Posterior cingulate gyrus (tissue), 11 donors: ENCODE results near the gene JPH3.
A peak's percentile ranks its signal among the peaks of the same experiment; 100 is the strongest.
"Not testable (repeated sequence)": the region's sequence is repeated elsewhere in the genome, so short reads cannot be mapped to it uniquely, and the experiment has no call there.

Experiments used
- DNase-seq, 10 donors: peaks; one replicate each; pipeline versions ENCODE4 v3.0.0 to v3.0.0-alpha.2; 2020 to 2021; ENCODE audit warnings: mixed read lengths in 3 of 10
- intact Hi-C: fragments of 100-400 bp; cut with DNase I; formaldehyde crosslinking; loops from one replicate; pipeline ENCODE4 v1.15.1; 2023

Gene JPH3

GRCh38 chr16:87725596-87726235, 123.4 kb downstream of the JPH3 start:
- DNase-seq: peak in 3 of 10 donors; percentile 6 to 91 (median 70)
- intact Hi-C loops: no loop called here

- peak in 1 of 10 donors; percentile 42 for DNase-seq
- intact Hi-C loops: not testable (repeated sequence)
Observed at GRCh38 chr16:87726577-87726976, 124.3 kb downstream of the JPH3 start.

DNA sequence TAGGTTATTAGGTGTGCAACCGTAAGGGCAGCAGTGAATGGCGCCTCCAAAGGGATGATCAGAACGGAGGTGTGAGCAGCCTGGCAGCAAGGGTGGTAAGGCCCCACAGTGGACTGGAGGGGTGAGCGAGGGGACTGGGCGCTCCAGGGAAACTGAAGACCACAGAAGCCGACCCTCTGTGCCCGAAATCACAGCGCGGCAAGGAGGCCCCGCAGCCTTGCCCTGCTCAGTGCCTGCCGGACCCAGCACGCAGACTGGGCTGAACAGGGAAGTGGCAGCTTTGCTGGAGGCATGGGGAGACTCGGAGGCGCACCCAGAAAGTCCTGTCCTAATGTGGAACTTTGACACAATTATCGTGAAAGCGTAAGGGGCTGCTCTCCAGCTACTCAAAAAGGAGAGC, 125.0 kb downstream of the JPH3 start:
- intact Hi-C loops: no loop called here

DNA sequence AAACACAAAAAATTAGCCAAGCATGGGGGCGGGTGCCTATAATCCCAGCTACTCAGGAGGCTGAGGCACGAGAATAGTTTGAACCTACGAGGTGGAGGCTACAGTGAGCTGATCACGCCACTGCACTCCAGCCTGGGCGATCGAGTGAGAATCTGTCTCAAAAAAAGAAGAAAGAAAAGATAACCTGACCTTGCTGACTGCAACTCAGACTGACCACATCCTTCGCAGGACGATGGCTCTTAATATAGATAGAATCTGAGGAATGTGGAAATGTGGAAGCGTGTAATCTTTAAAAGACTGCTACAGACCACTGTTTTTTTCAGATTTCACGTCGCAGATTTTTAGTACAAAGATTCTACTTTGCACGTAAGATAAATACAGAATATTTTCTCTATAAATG, 125.7 kb downstream of the JPH3 start:
- no peak for DNase-seq
- intact Hi-C loops: no loop called here

More for the DNA sequence above, 125.0 kb downstream of the JPH3 start:
- DNase-seq: no peak

- intact Hi-C loops: no loop called here
Observed at GRCh38 chr16:87729266-87729954, 127.1 kb downstream of the JPH3 start.

GRCh38 chr16:87731607-87732006, 129.3 kb downstream of the JPH3 start:
- intact Hi-C loops: no loop called here
- no peak for DNase-seq

More at GRCh38 chr16:87729266-87729954, 127.1 kb downstream of the JPH3 start:
- DNase-seq: no peak

GRCh38 chr16:87733190-87733589, 130.9 kb downstream of the JPH3 start:
- no peak for DNase-seq
- intact Hi-C loops: no loop called here

GRCh38 chr16:87734644-87735043, 132.3 kb downstream of the JPH3 start:
- intact Hi-C loops: no loop called here
- no peak for DNase-seq

DNA sequence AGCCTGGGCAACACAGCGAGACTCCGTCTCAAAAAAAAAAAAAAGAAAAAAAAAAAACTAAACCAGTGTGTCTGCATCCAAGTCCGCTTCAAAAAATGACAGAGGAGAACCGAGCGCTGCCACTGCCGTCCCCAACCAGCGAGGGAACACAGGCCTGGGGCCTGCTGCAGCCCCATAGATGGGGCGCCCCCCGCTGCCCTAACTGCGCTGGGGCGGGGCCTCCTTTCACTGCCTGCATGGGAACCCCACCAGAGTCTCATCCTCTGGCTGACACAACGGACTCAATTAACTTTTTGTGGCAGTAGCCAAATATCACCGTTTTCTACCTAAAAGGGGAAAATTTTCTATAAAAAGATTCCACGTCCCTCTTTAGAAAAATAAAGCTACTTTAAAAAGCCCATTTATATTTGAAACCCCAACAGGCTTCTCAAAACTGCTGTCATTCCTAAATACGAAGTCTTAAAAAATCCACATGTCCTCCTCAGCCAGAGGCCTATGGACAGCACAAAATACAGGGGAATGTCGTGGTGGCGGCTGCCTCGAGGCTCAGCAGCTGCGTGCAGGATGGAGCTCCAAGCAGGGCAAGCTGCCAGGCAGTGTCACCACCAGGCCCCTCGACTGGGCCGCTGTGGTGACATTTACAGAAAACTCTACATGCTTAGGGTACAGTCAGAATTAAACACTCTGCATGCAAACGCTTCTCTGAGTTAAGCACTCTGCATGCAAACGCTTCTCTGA, 133.1 kb downstream of the JPH3 start:
- intact Hi-C loops: no loop called here
- DNase-seq: no peak

- no peak for DNase-seq
Observed at GRCh38 chr16:87736008-87736382, 133.7 kb downstream of the JPH3 start.

GRCh38 chr16:87739801-87740200, 137.5 kb downstream of the JPH3 start:
- intact Hi-C loops: no loop called here

More at GRCh38 chr16:87736008-87736382, 133.7 kb downstream of the JPH3 start:
- intact Hi-C loops: no loop called here

DNA sequence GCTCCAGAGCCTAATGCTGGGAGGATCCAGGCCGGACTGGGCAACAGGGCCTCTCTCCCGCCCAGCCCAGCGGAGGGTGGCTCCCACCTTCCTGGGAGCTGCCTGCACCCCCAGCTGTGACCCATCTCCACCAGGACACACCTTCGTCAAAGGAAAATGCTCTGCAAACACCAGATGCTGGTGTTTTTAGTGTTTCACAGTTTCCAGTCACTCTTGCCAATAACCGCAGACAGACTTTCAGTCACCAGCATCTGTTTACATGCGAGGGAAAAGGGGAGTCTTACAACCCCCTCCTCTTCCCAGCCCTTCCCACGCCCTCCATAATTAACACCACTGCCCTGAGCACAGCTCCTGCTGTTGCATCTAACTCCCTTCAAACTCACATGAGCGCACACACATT, 138.1 kb downstream of the JPH3 start:
- DNase-seq: peak in 1 of 10 donors; percentile 7
- intact Hi-C loops: no loop called here

More at GRCh38 chr16:87739801-87740200, 137.5 kb downstream of the JPH3 start:
- DNase-seq: no peak

- DNase-seq: peak; percentile 61 to 97 (median 74)
- intact Hi-C loops: no loop called here
Observed at GRCh38 chr16:87740909-87741424, 138.7 kb downstream of the JPH3 start.

GRCh38 chr16:87741700-87742415, 139.6 kb downstream of the JPH3 start:
- no peak for DNase-seq
- intact Hi-C loops: no loop called here

DNA sequence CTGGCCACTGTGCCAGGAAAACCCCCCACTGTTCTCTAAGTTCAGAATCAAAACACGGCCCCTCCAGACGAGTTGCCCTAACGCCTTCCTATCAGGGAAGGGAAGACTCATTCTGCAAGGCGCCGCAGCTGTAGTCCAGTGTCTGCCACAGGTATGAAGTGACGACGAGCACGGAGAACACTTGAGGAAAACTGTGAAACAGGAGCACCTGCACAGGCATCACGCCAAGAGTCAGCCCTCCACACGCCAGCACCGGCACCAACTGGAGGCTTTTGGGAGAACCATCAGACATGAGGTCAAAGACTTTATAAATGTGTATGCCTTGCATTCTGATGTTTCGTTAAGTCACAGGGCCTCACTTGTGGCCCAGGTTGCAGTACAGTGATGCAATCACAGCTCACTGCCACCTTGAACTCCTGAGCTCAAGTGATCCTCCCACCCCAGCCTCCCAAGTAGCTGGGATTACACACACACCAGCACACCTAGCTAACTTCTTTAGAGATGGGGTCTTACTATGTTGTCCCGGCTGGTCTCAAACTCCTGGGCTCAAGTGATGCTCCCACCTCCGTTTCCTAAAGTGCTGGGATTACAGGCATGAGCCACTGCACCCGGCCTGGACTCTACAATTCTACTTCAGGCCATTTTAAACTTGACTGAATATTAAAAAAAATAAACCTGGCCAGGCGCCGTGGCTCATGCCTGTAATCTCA, 140.6 kb downstream of the JPH3 start:
- no peak for DNase-seq
- intact Hi-C loops: no loop called here

DNA sequence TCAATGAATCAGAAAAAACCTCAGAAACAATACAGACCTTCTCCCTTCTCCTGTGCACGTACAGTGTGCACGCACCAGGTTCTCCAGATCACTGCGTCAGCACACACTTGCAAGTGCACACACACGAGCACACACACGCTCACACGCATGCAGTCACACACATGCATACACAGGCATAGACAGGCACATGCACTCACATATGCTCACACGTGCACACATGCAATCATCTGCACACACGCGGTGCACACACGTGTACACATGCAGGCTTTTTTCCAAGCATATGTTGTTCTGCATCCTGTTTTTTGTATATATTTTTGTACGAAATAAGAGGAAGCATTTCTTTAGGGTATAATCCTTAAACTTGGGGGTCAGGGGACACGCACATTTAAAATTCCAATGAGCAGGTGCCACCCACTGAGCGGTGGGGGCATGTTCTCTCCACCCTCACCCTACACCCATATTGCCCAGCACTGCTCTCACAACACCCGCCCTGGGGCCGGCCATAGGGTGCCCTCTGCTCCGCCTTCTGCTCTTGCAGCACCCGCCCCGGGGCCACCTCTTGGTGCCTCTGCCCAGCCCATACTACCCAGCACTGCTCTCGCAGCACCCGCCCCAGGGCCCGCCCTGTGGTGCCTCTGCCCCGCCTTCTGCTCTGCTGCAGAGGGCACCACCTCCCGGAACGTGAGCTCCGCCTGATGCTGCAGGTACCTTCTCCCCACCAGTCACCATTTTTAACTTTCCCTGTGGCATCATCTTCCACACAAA, 142.6 kb downstream of the JPH3 start:
- no peak for DNase-seq
- intact Hi-C loops: no loop called here

GRCh38 chr16:87746178-87746577, 143.9 kb downstream of the JPH3 start:
- no peak for DNase-seq
- intact Hi-C loops: no loop called here
